Smooth muscle cell (in vitro differentiated cells): Measurements from ENCODE around the gene TIMM50. TPM values are rescaled to one million over a fixed set of nuclear protein-coding genes. Genes with fewer than 3 reads are reported as not detected.

Experiments
- DNase-seq: peaks from one replicate; lab custom pipeline; 2025; ENCODE audit not compliant: unreplicated experiment; lab: John Stamatoyannopoulos, UW
- H2AFZ ChIP-seq: fragments of 200-600 bp; sonication (generic); 2 replicates; pipeline ENCODE4 v1.6.0; 2016; ENCODE audit warnings: antibody characterized with exemption, low read depth, mild to moderate bottlenecking
- H3F3A ChIP-seq: fragments of 200-600 bp; sonication (generic); 2 replicates; pipeline ENCODE4 v1.6.0; 2017; ENCODE audit warnings: antibody characterized with exemption, low read depth
- H3K27ac ChIP-seq: fragments of 200-600 bp; sonication (generic); 2 replicates; pipeline ENCODE4 v1.5.1; 2016; ENCODE audit warnings: low read depth, mild to moderate bottlenecking
- H3K27me3 ChIP-seq: fragments of 200-600 bp; sonication (generic); 2 replicates; pipeline ENCODE4 v1.6.1; 2016; ENCODE audit warnings: low read depth, mild to moderate bottlenecking
- H3K36me3 ChIP-seq: fragments of 200-600 bp; sonication (generic); 2 replicates; pipeline ENCODE4 v1.5.1; 2016; ENCODE audit warnings: low read depth
- H3K4me1 ChIP-seq: fragments of 200-600 bp; sonication (generic); 2 replicates; pipeline ENCODE4 v1.5.1; 2016; ENCODE audit warnings: low read depth
- H3K4me2 ChIP-seq: fragments of 200-600 bp; sonication (generic); 2 replicates; pipeline ENCODE4 v1.6.0; 2016; ENCODE audit warnings: mild to moderate bottlenecking
- H3K4me3 ChIP-seq: fragments of 200-600 bp; sonication (generic); 2 replicates; pipeline ENCODE4 v1.5.1; 2016; ENCODE audit warnings: mild to moderate bottlenecking
- H3K79me2 ChIP-seq: fragments of 200-600 bp; sonication (generic); 2 replicates; pipeline ENCODE4 v1.6.0; 2016; ENCODE audit warnings: low read depth, mild to moderate bottlenecking
- H3K9ac ChIP-seq: fragments of 200-600 bp; sonication (generic); 2 replicates; pipeline ENCODE4 v1.6.0; 2016; ENCODE audit warnings: low read depth
- H3K9me3 ChIP-seq: fragments of 200-600 bp; sonication (generic); replicated peaks from 2 replicates; pipeline ENCODE4 v1.5.1; 2016; ENCODE audit warnings: low read depth
- H4K20me1 ChIP-seq: fragments of 200-600 bp; sonication (generic); 2 replicates; pipeline ENCODE4 v1.6.0; 2016; ENCODE audit warnings: low read depth
- WGBS: methylation state at CpG from one replicate; pipeline ENCODE4 v1.1.7; 2016; ENCODE audit warnings: low lambda C conversion rate; 5-methylcytosine and 5-hydroxymethylcytosine counted together
- polyA plus RNA-seq: library from polyadenylated mRNA; unstranded; fragments of >200 nt; fragmentation: Nextera tagmentation; extraction: Ambion mirVana; gene quantifications from 2 replicates; pipeline ENCODE4 v1.2.1, GENCODE V29; 2016
- total RNA-seq: library from RNA; depleted of rRNA; stranded (reverse); fragments of >200 nt; gene quantifications from 2 replicates; pipeline ENCODE4 v1.2.3, GENCODE V29; 2014
- TF ChIP-seq, protein P1 (sequence below): fragments of 200-600 bp; sonication (generic); IDR thresholded peaks from 2 replicates; pipeline ENCODE4 v1.5.1; 2017; ENCODE audit warnings: borderline replicate concordance, mild to moderate bottlenecking, antibody characterized with exemption; ENCODE audit not compliant: insufficient read depth, poor library complexity, severe bottlenecking

Gene TIMM50
- total and polyA plus RNA-seq, 2 experiments from 2014 or later = 66.1 to 108 TPM

- Histone ChIP-seq H4K20me1 (no peaks in the 10 kb centered on the region), H3K27ac (no peak overlapping the region), H3K9me3 (no peaks in the 10 kb centered on the region), H3K79me2 (no peaks in the 10 kb centered on the region), H3F3A (no peaks in the 10 kb centered on the region), H3K4me2 (peak overlapping the region; percentile 82), H2AFZ (peak overlapping the region; percentile 77), H3K9ac (no peak overlapping the region), H3K4me1 (no peaks in the 10 kb centered on the region), H3K4me3 (peak overlapping the region; percentile 52), H3K36me3 (no peaks in the 10 kb centered on the region), H3K27me3 (peaks cover 60% of the 10 kb centered on the region)
- WGBS = 7% methylated on average over 30 of the region's 44 CpGs
- TF ChIP-seq, protein P1, sequence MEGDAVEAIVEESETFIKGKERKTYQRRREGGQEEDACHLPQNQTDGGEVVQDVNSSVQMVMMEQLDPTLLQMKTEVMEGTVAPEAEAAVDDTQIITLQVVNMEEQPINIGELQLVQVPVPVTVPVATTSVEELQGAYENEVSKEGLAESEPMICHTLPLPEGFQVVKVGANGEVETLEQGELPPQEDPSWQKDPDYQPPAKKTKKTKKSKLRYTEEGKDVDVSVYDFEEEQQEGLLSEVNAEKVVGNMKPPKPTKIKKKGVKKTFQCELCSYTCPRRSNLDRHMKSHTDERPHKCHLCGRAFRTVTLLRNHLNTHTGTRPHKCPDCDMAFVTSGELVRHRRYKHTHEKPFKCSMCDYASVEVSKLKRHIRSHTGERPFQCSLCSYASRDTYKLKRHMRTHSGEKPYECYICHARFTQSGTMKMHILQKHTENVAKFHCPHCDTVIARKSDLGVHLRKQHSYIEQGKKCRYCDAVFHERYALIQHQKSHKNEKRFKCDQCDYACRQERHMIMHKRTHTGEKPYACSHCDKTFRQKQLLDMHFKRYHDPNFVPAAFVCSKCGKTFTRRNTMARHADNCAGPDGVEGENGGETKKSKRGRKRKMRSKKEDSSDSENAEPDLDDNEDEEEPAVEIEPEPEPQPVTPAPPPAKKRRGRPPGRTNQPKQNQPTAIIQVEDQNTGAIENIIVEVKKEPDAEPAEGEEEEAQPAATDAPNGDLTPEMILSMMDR = no peak
- no peak for DNase-seq
Measured at GRCh38 chr19:39515551-39516191, 35.0 kb downstream of the TIMM50 start.

GRCh38 chr19:39516270-39516669 is 35.6 kb downstream of the TIMM50 start:
- TF ChIP-seq, protein P1 = no peak
- no peak overlapping the region for H3K4me3 ChIP-seq
- H3K79me2 ChIP-seq = no peaks in the 10 kb centered on the region
- H3F3A ChIP-seq = no peaks in the 10 kb centered on the region
- 61% methylated on average over 6 of the region's 6 CpGs for whole genome bisulfite sequencing
- no peak overlapping the region for H3K9ac ChIP-seq
- H2AFZ ChIP-seq = no peak overlapping the region
- H3K4me2 ChIP-seq = no peak overlapping the region
- H3K27me3 ChIP-seq = peaks cover 60% of the 10 kb centered on the region
- H3K9me3 ChIP-seq = no peaks in the 10 kb centered on the region
- H4K20me1 ChIP-seq = no peaks in the 10 kb centered on the region
- no peak for DNase-seq
- H3K4me1 ChIP-seq = no peaks in the 10 kb centered on the region
- no peaks in the 10 kb centered on the region for H3K36me3 ChIP-seq
- no peak overlapping the region for H3K27ac ChIP-seq

DNA sequence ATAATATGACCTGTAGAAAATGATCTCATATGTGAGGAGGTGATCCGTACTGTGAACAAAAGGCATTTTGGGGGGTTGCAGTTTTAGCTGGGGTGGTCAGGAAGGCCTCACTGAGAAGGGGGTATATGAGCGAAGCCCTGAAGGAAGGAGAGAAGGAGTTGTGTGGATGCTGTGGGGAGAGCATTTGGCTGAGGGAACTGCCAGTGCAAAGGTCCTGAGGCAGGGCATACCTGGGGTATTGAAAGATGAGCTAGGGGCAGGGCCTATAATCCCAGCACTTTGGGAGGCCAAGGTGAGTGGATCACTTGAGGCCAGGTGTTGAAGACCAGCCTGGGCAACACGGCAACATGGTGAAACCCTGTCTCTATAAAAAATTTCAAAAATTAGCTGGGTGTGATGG is 36.8 kb downstream of the TIMM50 start:
- Histone ChIP-seq H3K36me3 (no peaks in the 10 kb centered on the region), H3K79me2 (no peaks in the 10 kb centered on the region), H3K27me3 (peaks cover 55% of the 10 kb centered on the region), H3K4me2 (no peak overlapping the region), H3K4me1 (no peaks in the 10 kb centered on the region), H3K4me3 (no peak overlapping the region), H3K9me3 (no peaks in the 10 kb centered on the region), H3K27ac (no peak overlapping the region), H2AFZ (no peak overlapping the region), H3K9ac (no peak overlapping the region), H4K20me1 (no peaks in the 10 kb centered on the region), H3F3A (no peaks in the 10 kb centered on the region)
- 70% methylated on average over 3 of the region's 3 CpGs for WGBS
- TF ChIP-seq, protein P1 = no peak
- no peak for DNase-seq

- Histone ChIP-seq H3K79me2 (no peaks in the 10 kb centered on the region), H3K4me3 (no peak overlapping the region), H2AFZ (no peak overlapping the region), H3K9me3 (no peaks in the 10 kb centered on the region), H3K9ac (no peak overlapping the region), H4K20me1 (no peaks in the 10 kb centered on the region), H3K27ac (no peak overlapping the region), H3K27me3 (peaks cover 47% of the 10 kb centered on the region), H3F3A (no peaks in the 10 kb centered on the region), H3K36me3 (no peaks in the 10 kb centered on the region), H3K4me1 (no peaks in the 10 kb centered on the region), H3K4me2 (no peak overlapping the region)
- DNase-seq = no peak
- TF ChIP-seq, protein P1 = no peak
- 74% methylated on average over 4 of the region's 5 CpGs for WGBS
Measured at GRCh38 chr19:39518458-39518857, 37.8 kb downstream of the TIMM50 start.
